Esophagus squamous epithelium (tissue), 4 donors: ENCODE data around the gene PCLO.

Experiments used
- CTCF ChIP-seq, 6 experiments: fragments of 450-650 bp in 4 of 6; fragments of 200-600 bp in 2 of 6; sonication (generic) in 2 of 6; IDR thresholded peaks; one replicate each; pipeline ENCODE4 v1.5.1; 2016 to 2019; ENCODE audit warnings: antibody characterized with exemption in 6 of 6, mild to moderate bottlenecking in 4 of 6, moderate library complexity in 4 of 6
- POLR2A ChIP-seq, 4 donors: fragments of 450-650 bp; IDR thresholded peaks; one replicate each; pipeline ENCODE4 v1.6.1; 2017; ENCODE audit warnings: antibody characterized with exemption in 4 of 4, mild to moderate bottlenecking in 4 of 4, moderate library complexity in 3 of 4

GRCh38 chr7:83153419-83153818, 9.3 kb downstream of the PCLO start:
- TF ChIP-seq CTCF (IDR thresholded peaks at IDR 0.05) (no peak), POLR2A (IDR thresholded peaks at IDR 0.05) (no peak)
